ENCODE results near the gene C10orf120.
A peak's percentile ranks its signal among the peaks of the same experiment; 100 is the strongest.

The C10orf120 gene

GRCh38 chr10:122702275-122702674 lies 2.6 kb upstream of the C10orf120 start:
- no peaks in the 10 kb centered on the region for H3K27me3 ChIP-seq (ENCODE audit: control insufficient read depth in 1 of 2, insufficient read depth in 2 of 2, low read length in 2 of 2)
- H3K4me3 ChIP-seq (ENCODE audit: low read depth in 1 of 2, low read length in 2 of 2) = no peak overlapping the region
- no peaks in the 10 kb centered on the region for H3K36me3 ChIP-seq (ENCODE audit: insufficient read depth, low read length)
- no peak overlapping the region for H3K9ac ChIP-seq (ENCODE audit: low read length)
- no peaks in the 10 kb centered on the region for H3K4me1 ChIP-seq (ENCODE audit: insufficient read depth, low read length)
- H3K27ac ChIP-seq (ENCODE audit: low read depth, low read length) = no peak overlapping the region
- no peaks in the 10 kb centered on the region for H3K9me3 ChIP-seq (ENCODE audit: low read length)

- H3K4me3 ChIP-seq (ENCODE audit: low read depth in 1 of 2, low read length in 2 of 2) = no peak overlapping the region
- no peaks in the 10 kb centered on the region for H3K27me3 ChIP-seq (ENCODE audit: control insufficient read depth in 1 of 2, insufficient read depth in 2 of 2, low read length in 2 of 2)
- H3K4me1 ChIP-seq (ENCODE audit: insufficient read depth, low read length) = no peaks in the 10 kb centered on the region
- no peaks in the 10 kb centered on the region for H3K9me3 ChIP-seq (ENCODE audit: low read length)
- no peak overlapping the region for H3K27ac ChIP-seq (ENCODE audit: low read depth, low read length)
- H3K36me3 ChIP-seq (ENCODE audit: insufficient read depth, low read length) = no peaks in the 10 kb centered on the region
- no peak overlapping the region for H3K9ac ChIP-seq (ENCODE audit: low read length)
These were observed 2.0 kb upstream of the C10orf120 start for GRCh38 chr10:122701652-122702051.

GRCh38 chr10:122696687-122697086 lies 3.0 kb downstream of the C10orf120 start:
- H3K27ac ChIP-seq (ENCODE audit: low read depth, low read length) = no peak overlapping the region
- no peaks in the 10 kb centered on the region for H3K9me3 ChIP-seq (ENCODE audit: low read length)
- no peaks in the 10 kb centered on the region for H3K27me3 ChIP-seq (ENCODE audit: control insufficient read depth in 1 of 2, insufficient read depth in 2 of 2, low read length in 2 of 2)
- H3K4me3 ChIP-seq (ENCODE audit: low read depth in 1 of 2, low read length in 2 of 2) = no peak overlapping the region
- no peak overlapping the region for H3K9ac ChIP-seq (ENCODE audit: low read length)
- no peaks in the 10 kb centered on the region for H3K4me1 ChIP-seq (ENCODE audit: insufficient read depth, low read length)
- no peaks in the 10 kb centered on the region for H3K36me3 ChIP-seq (ENCODE audit: insufficient read depth, low read length)

GRCh38 chr10:122692744-122693143 lies 6.9 kb downstream of the C10orf120 start:
- no peak overlapping the region for H3K9ac ChIP-seq (ENCODE audit: low read length)
- no peaks in the 10 kb centered on the region for H3K9me3 ChIP-seq (ENCODE audit: low read length)
- H3K27me3 ChIP-seq (ENCODE audit: control insufficient read depth in 1 of 2, insufficient read depth in 2 of 2, low read length in 2 of 2) = no peaks in the 10 kb centered on the region
- H3K27ac ChIP-seq (ENCODE audit: low read depth, low read length) = no peak overlapping the region
- no peaks in the 10 kb centered on the region for H3K36me3 ChIP-seq (ENCODE audit: insufficient read depth, low read length)
- H3K4me1 ChIP-seq (ENCODE audit: insufficient read depth, low read length) = peaks cover 3% of the 10 kb centered on the region
- H3K4me3 ChIP-seq (ENCODE audit: low read depth in 1 of 2, low read length in 2 of 2) = no peak overlapping the region

GRCh38 chr10:122689146-122689820 lies 10.4 kb downstream of the C10orf120 start:
- Histone ChIP-seq H3K36me3 (ENCODE audit: insufficient read depth, low read length) (no peaks in the 10 kb centered on the region), H3K4me1 (ENCODE audit: insufficient read depth, low read length) (peaks cover 3% of the 10 kb centered on the region), H3K9me3 (ENCODE audit: low read length) (no peaks in the 10 kb centered on the region), H3K27me3 (ENCODE audit: control insufficient read depth in 1 of 2, insufficient read depth in 2 of 2, low read length in 2 of 2) (no peaks in the 10 kb centered on the region), H3K27ac (ENCODE audit: low read depth, low read length) (no peak overlapping the region), H3K9ac (ENCODE audit: low read length) (no peak overlapping the region), H3K4me3 (ENCODE audit: low read depth in 1 of 2, low read length in 2 of 2) (no peak overlapping the region)

- Histone ChIP-seq H3K9me3 (ENCODE audit: low read length) (no peaks in the 10 kb centered on the region), H3K27ac (ENCODE audit: low read depth, low read length) (no peak overlapping the region), H3K4me1 (ENCODE audit: insufficient read depth, low read length) (peaks cover 3% of the 10 kb centered on the region), H3K9ac (ENCODE audit: low read length) (no peak overlapping the region), H3K27me3 (ENCODE audit: control insufficient read depth in 1 of 2, insufficient read depth in 2 of 2, low read length in 2 of 2) (no peaks in the 10 kb centered on the region), H3K36me3 (ENCODE audit: insufficient read depth, low read length) (no peaks in the 10 kb centered on the region), H3K4me3 (ENCODE audit: low read depth in 1 of 2, low read length in 2 of 2) (no peak overlapping the region)
These were observed 11.2 kb downstream of the C10orf120 start for GRCh38 chr10:122688293-122688989.

- Histone ChIP-seq H3K9me3 (ENCODE audit: low read length) (no peaks in the 10 kb centered on the region), H3K4me3 (ENCODE audit: low read depth in 1 of 2, low read length in 2 of 2) (no peak overlapping the region), H3K9ac (ENCODE audit: low read length) (no peak overlapping the region), H3K27ac (ENCODE audit: low read depth, low read length) (no peak overlapping the region), H3K27me3 (ENCODE audit: control insufficient read depth in 1 of 2, insufficient read depth in 2 of 2, low read length in 2 of 2) (no peaks in the 10 kb centered on the region), H3K4me1 (ENCODE audit: insufficient read depth, low read length) (no peaks in the 10 kb centered on the region), H3K36me3 (ENCODE audit: insufficient read depth, low read length) (no peaks in the 10 kb centered on the region)
These were observed 17.1 kb downstream of the C10orf120 start for GRCh38 chr10:122682522-122682921.

GRCh38 chr10:122678266-122678665 lies 21.4 kb downstream of the C10orf120 start:
- Histone ChIP-seq H3K27ac (ENCODE audit: low read depth, low read length) (no peak overlapping the region), H3K4me3 (ENCODE audit: low read depth in 1 of 2, low read length in 2 of 2) (no peak overlapping the region), H3K27me3 (ENCODE audit: control insufficient read depth in 1 of 2, insufficient read depth in 2 of 2, low read length in 2 of 2) (no peaks in the 10 kb centered on the region), H3K36me3 (ENCODE audit: insufficient read depth, low read length) (no peaks in the 10 kb centered on the region), H3K9ac (ENCODE audit: low read length) (no peak overlapping the region), H3K4me1 (ENCODE audit: insufficient read depth, low read length) (peaks cover 2% of the 10 kb centered on the region), H3K9me3 (ENCODE audit: low read length) (no peaks in the 10 kb centered on the region)

- peaks cover 11% of the 10 kb centered on the region for H3K4me1 ChIP-seq (ENCODE audit: insufficient read depth, low read length)
- no peak overlapping the region for H3K4me3 ChIP-seq (ENCODE audit: low read depth in 1 of 2, low read length in 2 of 2)
These were observed 24.4 kb downstream of the C10orf120 start for GRCh38 chr10:122675278-122675677.

GRCh38 chr10:122674781-122675180 lies 24.9 kb downstream of the C10orf120 start:
- Histone ChIP-seq H3K27me3 (ENCODE audit: control insufficient read depth in 1 of 2, insufficient read depth in 2 of 2, low read length in 2 of 2) (no peaks in the 10 kb centered on the region), H3K27ac (ENCODE audit: low read depth, low read length) (no peak overlapping the region), H3K36me3 (ENCODE audit: insufficient read depth, low read length) (no peaks in the 10 kb centered on the region), H3K9me3 (ENCODE audit: low read length) (no peaks in the 10 kb centered on the region), H3K4me3 (ENCODE audit: low read depth in 1 of 2, low read length in 2 of 2) (no peak overlapping the region), H3K4me1 (ENCODE audit: insufficient read depth, low read length) (peaks cover 11% of the 10 kb centered on the region), H3K9ac (ENCODE audit: low read length) (no peak overlapping the region)

More at GRCh38 chr10:122675278-122675677, 24.4 kb downstream of the C10orf120 start:
- Histone ChIP-seq H3K36me3 (ENCODE audit: insufficient read depth, low read length) (no peaks in the 10 kb centered on the region), H3K9ac (ENCODE audit: low read length) (no peak overlapping the region), H3K27me3 (ENCODE audit: control insufficient read depth in 1 of 2, insufficient read depth in 2 of 2, low read length in 2 of 2) (no peaks in the 10 kb centered on the region), H3K9me3 (ENCODE audit: low read length) (no peaks in the 10 kb centered on the region), H3K27ac (ENCODE audit: low read depth, low read length) (no peak overlapping the region)

- Histone ChIP-seq H3K27me3 (ENCODE audit: control insufficient read depth in 1 of 2, insufficient read depth in 2 of 2, low read length in 2 of 2) (no peaks in the 10 kb centered on the region), H3K9ac (ENCODE audit: low read length) (no peak overlapping the region), H3K9me3 (ENCODE audit: low read length) (no peaks in the 10 kb centered on the region), H3K4me3 (ENCODE audit: low read depth in 1 of 2, low read length in 2 of 2) (no peak overlapping the region), H3K36me3 (ENCODE audit: insufficient read depth, low read length) (no peaks in the 10 kb centered on the region), H3K4me1 (ENCODE audit: insufficient read depth, low read length) (peaks cover 11% of the 10 kb centered on the region), H3K27ac (ENCODE audit: low read depth, low read length) (no peak overlapping the region)
These were observed 25.9 kb downstream of the C10orf120 start for GRCh38 chr10:122673731-122674130.

GRCh38 chr10:122673269-122673668 lies 26.4 kb downstream of the C10orf120 start:
- no peaks in the 10 kb centered on the region for H3K9me3 ChIP-seq (ENCODE audit: low read length)
- no peaks in the 10 kb centered on the region for H3K36me3 ChIP-seq (ENCODE audit: insufficient read depth, low read length)
- no peak overlapping the region for H3K9ac ChIP-seq (ENCODE audit: low read length)
- H3K4me1 ChIP-seq (ENCODE audit: insufficient read depth, low read length) = peaks cover 11% of the 10 kb centered on the region
- H3K4me3 ChIP-seq (ENCODE audit: low read depth in 1 of 2, low read length in 2 of 2) = no peak overlapping the region
- no peaks in the 10 kb centered on the region for H3K27me3 ChIP-seq (ENCODE audit: control insufficient read depth in 1 of 2, insufficient read depth in 2 of 2, low read length in 2 of 2)
- H3K27ac ChIP-seq (ENCODE audit: low read depth, low read length) = peak overlapping the region; percentile 6
